Activated CD8-positive, alpha-beta memory T cell treated with anti-CD3 and anti-CD28 coated beads, Interleukin-2, amount 50 U/mL, for 48 hours (primary cell): ENCODE results near the gene FZR1.
"Not testable (repeated sequence)": the region's sequence is repeated elsewhere in the genome, so short reads cannot be mapped to it uniquely, and the experiment has no call there.

Experiments
- DNase-seq: peaks from one replicate; pipeline ENCODE4 v3.0.0-alpha.2; 2020

Gene FZR1

DNA sequence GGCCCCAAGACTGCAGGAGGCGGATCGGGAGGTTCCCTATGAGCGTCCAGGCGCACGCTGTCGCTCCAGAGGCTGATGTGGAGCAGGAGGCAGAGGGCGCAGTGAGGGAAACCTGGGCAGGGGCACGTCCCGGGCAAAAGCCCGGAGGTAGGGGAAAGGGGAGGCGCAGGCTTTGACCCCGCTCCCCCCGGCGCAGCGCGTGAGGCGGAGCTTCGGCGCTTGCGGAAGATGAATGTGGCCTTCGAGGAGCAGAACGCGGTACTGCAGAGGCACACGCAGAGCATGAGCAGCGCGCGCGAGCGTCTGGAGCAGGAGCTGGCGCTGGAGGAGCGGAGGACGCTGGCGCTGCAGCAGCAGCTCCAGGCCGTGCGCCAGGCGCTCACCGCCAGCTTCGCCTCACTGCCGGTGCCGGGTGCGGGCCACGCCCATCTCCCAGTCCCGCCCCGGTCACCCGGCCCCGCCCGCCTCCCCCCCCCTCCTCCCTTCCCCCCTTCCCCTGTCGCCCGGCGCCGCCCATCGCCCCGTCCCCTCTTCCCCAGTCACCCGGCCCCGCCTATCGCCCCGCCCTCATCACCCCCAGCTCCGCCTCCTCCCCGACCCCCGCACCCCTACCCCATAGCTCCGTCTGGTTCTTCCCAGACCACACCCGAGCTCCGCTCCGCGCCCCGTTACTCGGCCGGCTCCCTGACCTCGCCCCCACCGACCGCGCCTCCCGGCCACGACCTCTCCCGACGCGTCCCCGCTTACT, 70.8 kb downstream of the FZR1 start:
- DNase-seq: no peak

DNA sequence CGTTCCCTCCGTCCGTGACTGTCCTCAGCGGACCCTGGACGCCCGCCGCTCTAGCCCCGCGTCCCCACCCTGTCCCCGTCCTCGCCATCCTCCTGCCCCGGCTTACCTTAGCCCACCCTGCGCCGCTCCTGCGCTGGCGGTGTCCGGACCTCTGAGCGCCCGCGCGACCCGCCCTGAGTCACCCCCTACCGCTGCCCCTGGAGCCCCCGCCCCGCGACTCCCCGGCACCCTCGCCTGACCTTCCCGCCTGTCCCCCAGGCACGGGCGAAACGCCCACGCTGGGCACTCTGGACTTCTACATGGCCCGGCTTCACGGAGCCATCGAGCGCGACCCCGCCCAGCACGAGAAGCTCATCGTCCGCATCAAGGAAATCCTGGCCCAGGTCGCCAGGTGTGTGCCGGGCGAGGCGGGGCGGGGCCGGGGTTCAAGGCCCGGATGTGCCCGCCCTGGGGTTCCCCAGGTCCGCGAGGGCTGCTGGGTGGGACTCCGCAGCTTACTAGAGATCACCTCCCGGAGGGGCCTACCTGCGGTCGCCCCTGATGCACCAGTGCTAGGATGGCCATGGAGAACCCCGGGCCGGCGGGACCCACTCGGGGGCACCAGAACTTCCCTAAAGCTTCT, 71.7 kb downstream of the FZR1 start:
- DNase-seq: no peak

DNA sequence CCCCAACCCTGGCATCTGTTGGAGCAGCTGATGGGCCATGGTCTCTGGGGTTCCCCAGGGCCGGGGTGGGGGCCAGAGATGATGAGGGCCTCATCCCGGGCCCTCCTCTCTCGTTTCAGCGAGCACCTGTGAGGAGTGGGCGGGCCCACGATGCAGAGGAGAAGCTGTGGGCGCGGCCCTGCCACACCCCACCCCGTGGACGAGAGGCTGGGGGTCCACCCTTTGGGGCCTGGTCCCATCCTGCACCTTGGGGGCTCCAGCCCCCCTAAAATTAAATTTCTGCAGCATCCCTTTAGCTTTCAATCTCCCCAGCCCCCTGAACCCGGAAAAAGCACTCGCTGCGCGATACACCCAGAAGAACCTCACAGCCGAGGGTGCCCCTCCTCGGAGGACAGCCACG, 72.3 kb downstream of the FZR1 start:
- DNase-seq: no peak

DNA sequence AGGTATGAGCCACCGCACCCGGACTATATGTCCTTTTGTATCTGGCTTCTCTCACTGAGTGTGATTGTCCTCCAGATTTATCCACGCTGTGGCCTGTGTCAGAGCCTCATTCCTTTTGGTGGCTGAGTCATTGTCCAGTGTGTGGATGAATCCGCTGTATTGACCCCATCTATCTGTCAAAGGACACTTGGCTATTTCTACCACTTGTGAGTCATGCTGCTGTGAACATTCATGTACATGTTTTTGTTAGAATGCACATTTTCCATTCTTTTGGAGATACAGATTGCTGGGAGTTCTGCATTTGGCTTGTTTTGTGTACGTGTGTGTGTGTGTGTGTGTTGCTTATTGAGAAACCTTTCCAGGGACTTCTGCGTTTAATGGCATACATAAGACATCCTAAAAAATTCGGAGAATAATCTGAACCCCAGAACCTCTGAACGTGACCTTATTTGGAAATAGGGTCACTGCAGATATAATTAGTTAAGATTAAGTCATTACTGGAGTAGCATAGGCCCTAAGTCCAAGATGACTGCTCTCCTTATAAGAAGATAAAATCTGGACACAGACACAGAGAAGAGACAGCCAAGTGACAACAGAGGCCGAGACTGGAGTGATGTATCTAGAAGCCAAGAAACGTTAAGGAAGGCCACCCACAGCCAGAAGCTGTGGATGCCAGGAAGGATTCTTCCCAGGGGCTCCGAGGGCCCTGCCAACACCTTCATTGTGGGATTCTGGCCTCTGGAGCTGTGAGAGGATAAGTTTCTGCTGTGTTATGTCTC, 74.2 kb downstream of the FZR1 start:
- no peak for DNase-seq

DNA sequence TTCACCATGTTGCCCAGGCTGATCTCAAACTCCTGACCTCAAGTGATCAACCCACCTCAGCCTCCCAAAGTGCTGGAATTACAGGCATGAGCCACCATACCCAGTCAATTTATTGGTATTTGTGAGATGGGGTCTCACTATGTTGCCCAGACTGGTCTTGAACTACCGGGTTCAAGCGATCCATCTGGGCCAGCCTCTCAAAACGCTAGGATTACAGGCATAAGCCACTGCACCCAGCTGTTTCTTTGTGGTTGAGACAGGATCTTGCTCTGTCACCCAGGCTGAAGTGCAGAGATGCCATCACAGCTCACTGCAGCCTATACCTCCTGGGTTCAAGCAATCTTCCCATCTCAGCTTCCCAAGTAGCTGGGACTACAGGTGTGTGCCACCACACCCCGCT, 75.7 kb downstream of the FZR1 start:
- not testable (repeated sequence) for DNase-seq

DNA sequence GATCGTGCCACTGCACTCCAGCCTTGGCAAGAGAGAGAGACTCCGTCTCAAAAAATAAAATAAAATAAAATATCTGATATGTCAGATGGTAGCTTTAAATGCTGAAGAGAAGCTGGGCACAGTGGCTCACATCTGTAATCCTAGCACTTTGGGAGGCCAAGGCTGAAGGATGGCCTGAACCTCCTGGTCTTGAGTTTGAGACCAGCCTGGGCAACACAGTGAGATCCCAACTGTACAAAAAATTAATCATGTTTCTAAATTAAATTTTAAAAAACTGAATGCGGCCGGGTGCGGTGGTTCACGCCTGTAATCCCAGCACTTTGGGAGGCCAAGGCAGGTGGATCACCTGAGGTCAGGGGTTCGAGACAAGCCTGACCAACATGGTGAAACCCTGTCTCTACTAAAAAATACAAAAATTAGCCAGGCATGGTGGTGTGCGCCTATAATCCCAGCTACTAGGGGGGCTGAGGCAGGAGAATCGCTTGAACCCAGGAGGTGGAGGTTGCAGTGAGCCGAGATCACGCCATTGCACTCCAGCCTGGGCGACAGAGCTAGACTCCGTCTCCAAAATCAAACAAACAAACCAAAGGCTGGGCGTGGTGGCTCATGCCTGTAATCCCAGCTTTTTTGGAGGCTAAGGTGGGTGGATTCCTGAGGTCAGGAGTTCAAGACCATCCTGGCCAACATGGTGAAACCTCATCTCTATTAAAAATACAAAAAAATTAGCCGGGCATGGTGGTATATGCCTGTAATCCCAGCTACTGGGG, 78.1 kb downstream of the FZR1 start:
- not testable (repeated sequence) for DNase-seq

DNA sequence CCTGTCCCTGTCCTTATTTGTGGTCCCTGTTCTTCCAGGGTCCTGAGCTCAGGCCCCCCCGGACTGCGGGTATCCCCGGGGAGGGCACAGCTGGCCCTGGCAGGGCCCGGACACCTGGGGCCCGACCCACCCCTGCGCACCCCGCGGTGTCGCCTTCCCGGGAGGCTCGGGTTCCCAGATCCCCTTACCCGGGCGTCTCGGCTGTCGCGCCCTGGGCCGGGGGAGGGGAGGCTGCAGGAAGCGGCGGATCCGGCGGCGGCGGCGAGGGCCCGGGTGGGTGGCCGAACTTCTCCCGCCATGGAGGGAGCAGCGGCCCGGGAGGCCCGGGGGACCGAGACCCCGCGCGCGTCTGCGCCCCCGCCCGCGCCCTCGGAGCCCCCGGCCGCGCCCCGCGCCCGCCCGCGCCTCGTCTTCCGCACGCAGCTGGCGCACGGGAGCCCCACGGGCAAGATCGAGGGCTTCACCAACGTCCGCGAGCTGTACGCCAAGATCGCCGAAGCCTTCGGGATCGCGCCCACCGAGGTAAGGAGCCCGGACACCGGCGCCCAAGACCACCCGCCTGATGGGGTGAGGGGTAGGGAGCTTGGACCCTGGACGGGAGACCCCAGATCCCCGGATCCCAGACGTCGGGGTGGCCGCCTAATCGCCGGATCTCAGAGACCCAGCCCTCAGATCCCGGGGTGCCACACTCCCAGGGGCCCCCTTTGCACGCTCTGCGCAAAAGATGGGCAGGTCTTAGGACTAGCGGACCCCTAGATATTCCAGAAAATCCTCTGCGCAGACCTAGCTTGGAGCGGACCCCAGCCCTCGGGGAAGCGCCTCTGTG, 79.4 kb downstream of the FZR1 start, which contains the start of gene GIPC3:
GIPC3 (plus strand) TSS at position 178 of the 826 bp plus-strand sequence; CDS start at position 298, 120 bp downstream.
- DNase-seq: no peak

DNA sequence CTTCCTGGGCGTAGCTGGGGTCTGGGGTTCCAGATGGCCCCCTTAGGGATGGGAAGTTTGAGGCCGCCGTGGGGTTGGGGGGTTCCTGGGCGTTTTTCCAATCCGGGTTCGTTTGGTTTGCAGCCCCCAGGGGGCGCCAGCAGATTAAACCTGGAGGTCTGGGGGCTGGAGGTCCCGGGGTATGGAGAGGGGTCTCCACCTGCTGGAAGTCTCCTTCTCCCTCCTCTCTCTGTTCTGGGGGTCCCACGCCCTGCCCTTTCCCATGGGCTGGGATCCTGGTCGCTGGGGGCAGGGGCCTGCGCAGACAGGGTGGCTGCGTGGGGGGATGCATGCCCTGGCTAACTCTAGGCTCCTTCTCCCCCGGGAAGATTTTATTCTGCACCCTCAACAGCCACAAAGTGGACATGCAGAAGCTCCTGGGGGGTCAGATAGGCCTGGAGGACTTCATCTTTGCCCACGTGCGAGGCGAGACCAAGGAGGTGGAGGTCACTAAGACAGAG, 80.1 kb downstream of the FZR1 start:
- peak; percentile 80 for DNase-seq

DNA sequence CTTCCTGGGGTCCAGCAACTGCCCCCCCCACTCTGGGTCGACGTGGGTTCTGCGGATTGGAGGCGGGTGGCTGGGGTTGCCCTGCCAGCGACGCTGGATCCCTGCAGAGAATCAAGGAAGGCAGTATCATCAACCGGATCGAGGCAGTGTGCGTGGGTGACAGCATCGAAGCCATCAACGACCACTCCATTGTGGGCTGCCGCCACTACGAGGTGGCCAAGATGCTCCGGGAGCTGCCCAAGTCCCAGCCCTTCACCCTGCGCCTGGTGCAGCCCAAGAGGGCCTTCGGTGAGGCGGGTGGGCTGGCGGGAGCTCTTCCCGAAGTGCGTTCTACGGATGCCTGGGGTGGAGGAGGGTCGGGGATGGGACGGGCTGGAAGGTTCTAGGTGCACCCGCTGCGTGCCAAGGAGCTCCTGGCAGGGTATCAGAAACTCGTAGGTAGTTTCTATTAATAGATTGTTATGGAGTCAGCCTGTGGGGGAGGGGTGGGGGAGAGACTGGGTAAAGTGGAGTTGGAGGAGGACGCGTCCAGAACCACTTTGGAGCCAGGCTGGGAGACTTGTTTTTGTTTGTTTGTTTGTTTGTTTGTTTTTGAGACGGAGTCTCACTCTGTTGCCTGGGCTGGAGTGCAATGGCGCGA, 80.7 kb downstream of the FZR1 start:
- no peak for DNase-seq
